ENCODE measurements around the gene EFEMP2.

The EFEMP2 gene

DNA sequence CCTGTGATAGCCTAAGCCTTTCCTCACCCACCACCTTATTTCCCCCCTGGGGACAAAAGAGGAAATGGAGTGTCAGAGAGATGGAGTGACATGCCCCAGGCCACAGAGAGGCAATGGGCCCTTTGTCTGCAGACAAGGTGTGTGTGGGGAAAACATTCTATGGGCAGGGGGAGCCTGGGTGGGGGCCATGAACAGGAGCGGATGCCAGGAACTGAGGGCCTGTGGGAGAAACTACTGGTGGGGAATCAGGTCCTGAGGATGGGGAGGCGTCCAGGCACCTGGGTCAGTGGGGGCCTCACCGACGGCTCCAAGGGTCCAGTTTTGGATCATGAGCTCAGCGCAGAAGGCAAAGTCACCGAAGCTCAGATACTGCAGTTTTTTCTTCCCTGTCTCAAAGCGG is 12.6 kb upstream of the EFEMP2 start:
- no peak for DNase-seq (ENCODE audit: low read depth in 2 of 2, low spot score in 1 of 2)

DNA sequence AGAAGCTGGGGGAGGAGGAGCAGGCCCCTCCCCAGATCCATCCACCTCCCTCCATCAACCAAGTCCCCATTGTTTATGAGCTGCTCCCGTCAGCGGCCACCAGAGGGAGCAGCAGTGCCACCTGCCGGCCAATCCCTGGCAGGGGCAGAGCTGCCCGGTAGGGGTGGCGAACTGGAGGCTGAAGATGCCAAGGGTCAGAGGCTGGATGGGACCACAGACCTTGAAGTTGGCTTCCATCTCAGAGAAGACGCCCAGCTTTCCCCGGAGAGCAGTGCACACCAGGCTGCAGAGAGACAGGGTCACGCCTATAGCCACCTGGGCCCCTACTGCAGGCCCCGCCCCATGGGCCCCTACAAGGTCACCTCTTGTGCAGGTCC is 12.1 kb upstream of the EFEMP2 start:
- DNase-seq (ENCODE audit: low read depth in 2 of 2, low spot score in 1 of 2) = peak; percentile 45 to 65

DNA sequence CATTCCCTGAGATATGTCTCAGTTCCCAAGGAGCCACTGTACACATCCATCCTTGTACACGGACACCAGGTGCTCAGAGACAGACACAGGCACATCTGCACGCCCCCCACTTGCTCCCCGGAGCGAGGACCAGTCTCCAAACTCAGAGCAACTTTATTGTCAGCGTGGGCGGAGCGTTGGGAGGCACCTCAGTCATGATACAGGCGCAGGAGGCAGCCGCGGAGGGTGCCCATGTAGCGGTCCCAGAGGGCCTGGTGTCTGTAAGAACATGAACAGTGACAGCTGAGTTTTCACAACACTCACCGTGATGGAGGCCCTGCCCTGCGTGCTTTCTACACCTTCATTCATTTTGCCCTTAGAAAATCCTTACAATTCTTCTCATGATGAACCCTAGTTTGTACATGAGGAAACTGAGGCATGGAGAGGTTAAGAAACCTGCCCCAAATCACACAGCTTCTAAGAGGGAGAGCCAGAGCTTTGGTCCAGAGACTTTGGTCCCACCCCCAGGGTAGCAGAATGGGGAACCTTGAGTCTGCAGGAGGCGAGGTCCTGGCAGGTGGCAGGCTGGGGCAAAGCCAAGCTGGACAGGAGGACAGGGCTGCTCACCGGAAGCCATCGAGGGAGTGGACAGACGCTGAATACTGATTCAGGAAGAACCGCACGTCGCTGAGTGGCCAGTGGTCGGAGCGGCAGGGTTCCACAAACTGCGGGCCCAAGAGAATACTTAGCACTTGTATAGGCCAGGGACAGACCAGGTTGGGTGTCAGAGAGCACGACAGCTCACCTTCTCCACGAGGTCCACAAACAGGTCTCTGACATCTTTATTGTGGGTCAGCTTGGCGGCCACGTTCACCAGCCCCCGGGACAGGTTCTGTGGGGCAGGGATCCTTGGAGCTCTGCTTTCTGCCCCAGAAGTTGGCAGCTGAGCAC is 11.5 kb upstream of the EFEMP2 start:
- DNase-seq (ENCODE audit: low read depth in 2 of 2, low spot score in 1 of 2) = no peak

DNA sequence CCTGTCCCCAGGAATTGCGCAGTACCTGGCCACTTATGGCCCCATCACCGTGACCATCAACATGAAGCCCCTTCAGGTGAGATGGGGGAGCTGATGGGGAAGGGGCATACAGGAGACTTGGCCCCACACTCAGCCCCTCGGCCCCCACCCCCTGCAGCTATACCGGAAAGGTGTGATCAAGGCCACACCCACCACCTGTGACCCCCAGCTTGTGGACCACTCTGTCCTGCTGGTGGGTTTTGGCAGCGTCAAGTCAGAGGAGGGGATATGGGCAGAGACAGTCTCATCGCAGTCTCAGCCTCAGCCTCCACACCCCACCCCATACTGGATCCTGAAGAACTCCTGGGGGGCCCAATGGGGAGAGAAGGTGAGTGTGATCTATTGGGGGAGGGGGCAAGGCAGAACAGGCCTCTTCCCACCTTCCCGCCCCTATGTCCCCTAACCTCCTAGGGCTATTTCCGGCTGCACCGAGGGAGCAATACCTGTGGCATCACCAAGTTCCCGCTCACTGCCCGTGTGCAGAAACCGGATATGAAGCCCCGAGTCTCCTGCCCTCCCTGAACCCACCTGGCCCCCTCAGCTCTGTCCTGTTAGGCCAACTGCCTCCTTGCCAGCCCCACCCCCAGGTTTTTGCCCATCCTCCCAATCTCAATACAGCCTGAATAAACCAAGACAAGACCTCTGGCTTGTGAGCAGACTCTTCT is 10.6 kb upstream of the EFEMP2 start:
- no peak for DNase-seq (ENCODE audit: low read depth in 2 of 2, low spot score in 1 of 2)

DNA sequence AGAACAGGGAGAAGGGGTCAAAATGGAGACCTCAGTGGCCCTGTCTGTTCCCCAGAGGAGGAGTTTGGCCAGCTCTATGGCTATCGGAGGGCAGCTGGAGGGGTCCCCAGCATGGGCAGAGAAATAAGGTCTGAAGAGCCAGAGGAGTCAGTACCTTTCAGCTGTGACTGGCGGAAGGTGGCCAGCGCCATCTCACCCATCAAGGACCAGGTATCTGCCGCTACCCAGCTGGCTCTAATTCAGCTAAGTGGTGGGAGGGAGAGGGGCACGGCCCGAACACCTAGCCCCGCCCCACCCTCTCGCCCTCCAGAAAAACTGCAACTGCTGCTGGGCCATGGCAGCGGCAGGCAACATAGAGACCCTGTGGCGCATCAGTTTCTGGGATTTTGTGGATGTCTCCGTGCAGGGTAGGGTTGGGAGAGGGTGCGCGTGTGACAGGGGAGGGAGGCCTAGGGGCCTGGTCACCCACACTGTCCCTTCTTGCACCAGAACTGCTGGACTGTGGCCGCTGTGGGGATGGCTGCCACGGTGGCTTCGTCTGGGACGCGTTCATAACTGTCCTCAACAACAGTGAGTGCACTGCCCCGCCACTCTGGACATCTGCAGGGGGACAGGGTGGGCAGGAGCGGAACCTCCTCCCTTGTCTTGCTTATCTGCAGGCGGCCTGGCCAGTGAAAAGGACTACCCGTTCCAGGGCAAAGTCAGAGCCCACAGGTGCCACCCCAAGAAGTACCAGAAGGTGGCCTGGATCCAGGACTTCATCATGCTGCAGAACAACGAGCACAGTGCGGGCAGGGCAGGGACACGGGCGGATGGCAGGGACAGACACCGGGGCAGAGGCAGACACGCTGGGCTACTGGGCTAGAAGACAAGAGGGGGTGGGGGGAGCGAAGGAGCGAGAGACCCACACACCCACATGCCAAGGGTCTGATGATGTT is 9.8 kb upstream of the EFEMP2 start:
- DNase-seq (ENCODE audit: low read depth in 2 of 2, low spot score in 1 of 2) = no peak

DNA sequence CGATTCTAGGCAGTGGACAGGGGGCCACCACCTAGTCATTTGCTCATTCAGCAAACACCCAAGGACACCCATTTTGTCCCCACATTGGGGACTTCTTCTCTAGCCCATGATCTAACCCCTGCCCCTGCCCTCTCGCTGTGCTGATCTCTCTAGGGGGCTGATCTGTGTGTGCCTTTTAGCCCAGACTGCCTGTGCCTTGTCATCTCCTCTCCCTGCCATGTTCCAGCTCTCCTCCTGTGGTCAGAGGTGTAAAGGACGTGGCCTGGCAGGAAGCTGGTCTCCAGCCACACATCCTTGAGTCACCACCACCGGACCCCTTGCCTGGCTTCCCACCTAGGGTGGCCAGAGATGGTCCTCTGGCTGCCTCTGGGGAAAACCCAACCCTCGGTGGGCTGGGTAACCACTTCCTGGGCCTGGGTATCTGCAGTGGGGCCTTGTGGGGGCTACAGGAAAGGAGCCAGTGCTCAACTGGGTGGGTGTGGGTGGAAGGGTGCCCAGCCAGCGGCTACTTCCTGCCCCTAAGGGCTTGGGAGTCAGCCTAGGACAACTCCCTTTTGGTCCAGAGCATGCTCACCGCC is 8.3 kb upstream of the EFEMP2 start:
- DNase-seq (ENCODE audit: low read depth in 2 of 2, low spot score in 1 of 2) = no peak

DNA sequence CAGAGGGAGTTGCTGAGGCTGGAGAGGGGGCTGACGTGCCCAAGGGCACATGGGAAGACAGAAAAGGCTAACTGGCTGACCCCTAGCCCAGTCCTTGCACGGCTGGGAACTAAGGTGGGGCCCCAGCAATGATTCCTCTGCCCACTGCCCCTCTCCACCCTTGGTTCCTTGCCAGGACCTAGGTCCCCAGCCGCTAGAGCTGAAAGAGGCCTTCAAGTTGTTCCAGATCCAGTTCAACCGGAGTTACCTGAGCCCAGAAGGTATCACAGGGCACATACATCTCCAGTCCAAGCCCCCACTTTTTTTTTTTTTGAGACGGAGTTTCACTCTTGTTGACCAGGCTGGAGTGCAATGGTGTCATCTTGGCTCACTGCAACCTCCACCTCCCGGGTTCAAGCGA is 7.4 kb upstream of the EFEMP2 start:
- DNase-seq (ENCODE audit: low read depth in 2 of 2, low spot score in 1 of 2) = no peak

DNA sequence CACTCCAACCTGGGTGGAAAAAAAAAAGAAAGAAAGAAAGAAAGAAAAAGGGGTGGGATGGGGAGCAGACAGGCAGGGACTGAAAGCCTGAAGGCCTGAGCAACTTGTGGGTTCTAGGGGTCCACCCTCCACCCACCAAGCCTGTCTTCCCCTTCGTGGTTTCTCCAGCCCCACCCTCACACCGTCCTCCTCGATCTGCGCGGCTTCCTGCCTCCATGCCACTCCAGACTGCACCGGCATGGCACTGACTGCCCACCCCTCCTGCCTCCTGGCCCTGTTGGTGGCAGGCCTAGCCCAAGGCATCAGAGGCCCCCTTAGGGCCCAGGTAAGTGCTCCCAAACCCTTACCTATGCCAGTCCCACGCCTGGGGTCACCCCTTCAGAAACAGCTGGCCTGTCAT is 7.0 kb upstream of the EFEMP2 start, which contains the start of gene CTSW:
Gene CTSW, plus strand, starts transcription at position 221 of the 400 bp plus-strand sequence. Its CDS starts 18 bp downstream, at position 239.
- DNase-seq (ENCODE audit: low read depth in 2 of 2, low spot score in 1 of 2) = no peak

DNA sequence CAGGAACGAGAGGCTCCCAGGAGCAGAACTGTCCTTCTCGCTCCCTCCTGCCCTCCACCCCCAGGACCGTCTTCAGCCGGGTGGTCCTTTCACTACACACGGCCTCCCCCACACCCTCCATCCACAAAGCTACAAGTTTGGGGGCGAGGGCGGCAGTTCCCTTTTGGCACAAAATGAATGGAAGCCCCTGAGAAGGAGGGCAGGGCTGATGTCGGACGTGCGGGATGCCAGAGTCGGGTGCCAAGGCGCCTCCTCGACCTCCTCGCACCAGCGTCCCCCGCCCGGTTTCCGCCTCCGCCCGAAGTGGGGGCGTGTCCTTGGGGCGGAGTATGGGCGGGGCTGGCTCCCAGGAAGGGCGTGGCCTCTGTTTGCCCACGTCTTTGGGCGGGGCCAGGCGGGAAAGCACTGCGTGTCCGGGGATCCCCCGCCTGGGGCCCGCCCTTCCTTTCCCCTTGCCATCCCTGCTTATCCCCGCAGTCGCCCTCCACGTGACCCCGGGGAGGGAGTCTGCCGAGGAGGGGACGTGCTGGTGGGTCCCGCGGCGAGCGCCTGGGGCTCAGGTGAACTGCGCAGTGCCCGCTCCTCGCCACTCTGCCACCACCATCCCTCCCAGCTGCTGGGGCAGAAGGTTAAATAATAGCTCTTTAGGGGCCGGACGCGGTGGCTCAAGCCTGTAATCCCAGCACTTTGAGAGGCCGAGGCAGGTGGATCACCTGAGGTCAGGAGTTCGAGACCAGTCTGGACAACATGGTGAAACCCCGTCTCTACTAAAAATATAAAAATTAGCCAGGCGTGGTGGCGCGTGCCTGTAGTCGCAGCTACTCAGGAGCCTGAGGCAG is 937 bp upstream of the EFEMP2 start:
- peak; percentile 95 to 96 for DNase-seq (ENCODE audit: low read depth in 2 of 2, low spot score in 1 of 2)

DNA sequence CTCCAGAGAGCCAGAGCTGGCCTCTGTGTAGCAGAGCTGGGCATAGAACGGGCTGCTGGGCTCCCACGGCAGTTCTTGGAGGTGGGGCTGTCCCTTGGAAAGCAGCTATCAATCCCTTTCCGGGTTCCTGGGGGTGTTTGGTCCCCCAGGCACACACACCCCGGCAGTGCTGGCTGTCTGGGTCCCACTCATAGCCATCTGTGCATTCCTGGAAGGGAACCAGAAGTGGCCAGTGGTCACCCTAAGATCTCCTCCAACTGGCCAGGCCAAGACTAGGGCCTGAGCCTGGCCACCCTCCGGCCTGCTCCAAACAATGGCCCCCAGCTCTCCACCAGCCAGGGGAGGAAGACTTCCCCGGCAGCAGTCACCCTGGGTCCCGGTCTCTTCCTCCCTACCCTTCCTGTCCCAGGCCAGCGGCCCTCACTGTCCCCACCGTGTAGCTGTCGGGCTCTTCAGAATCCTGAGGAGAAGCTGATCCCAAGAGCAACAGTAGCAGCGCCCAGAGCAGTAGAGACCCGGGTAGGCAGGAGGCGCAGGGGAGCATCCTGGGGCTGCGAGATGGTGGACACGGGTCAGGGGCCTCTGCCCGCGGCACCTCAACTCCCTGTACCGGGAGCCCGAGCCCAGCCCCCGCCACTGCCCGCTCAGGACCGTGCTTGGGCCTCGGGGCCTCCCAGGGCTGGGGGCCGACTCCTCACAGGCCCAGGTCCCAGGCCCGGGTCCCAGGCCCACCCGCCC is 620 bp downstream of the EFEMP2 start:
- no peak for DNase-seq (ENCODE audit: low read depth in 2 of 2, low spot score in 1 of 2)

DNA sequence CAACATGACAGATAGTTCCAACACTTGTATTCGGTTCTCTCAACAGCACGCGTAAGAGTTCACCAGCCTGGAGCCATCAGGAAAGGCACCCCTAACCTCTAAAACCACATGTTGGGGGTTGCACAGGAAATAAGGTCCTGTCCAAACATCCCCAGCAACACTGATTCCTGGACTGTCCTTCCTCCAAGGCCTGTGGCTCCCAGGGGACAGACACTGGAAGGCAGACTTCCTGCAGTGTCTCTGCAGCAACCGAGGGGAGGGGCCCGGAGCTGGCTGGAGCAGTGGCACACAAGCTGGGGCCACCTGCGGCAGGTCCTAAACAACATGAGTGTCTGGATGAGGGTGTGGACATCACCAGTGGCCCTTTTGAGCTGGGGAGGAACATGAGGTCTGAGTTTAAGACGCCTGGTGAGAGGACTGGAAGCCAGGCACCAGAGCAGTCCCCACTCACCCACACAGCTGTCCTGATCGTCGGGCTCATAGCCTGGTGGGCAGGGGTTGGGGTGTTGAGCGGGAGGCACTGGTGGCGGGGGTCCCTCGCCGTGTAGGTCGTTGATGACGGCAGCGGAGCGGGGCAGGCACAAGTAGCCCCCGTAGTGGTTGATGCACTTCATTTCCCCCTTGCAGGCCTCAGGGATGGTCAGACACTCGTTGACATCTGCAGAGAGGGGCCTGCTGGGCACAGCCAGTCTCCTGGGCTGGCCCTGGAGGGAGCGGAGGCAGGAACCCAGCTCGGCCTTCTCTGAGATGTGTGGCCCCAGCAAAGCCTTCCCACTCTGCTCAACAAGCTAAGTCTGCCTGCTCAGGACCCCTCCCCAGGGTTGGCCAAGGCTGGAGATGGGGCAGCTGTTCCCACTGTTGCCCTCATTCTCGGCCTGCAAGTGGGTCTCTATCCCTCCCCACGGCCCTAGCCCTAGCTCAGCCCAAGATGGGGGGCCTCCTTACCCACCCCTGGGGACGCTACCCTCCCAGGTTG is 1.6 kb downstream of the EFEMP2 start:
- no peak for DNase-seq (ENCODE audit: low read depth in 2 of 2, low spot score in 1 of 2)

DNA sequence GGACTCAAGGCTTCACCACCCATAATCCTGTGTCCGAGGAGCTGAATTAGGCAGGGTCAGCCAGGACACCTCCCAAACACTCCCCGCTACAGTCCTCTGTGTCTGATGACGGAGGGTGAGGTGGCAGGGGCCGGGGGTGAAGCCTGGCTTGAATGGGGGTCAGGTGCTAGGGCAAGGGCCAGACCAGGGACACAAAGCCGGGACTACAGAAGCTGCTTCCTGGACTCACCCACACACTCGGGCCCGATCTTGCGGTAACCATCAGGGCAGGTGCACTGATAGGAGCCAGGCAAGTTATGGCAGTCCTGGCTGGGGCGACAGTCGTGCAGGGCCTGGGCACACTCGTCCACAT is 2.3 kb downstream of the EFEMP2 start:
- DNase-seq (ENCODE audit: low read depth in 2 of 2, low spot score in 1 of 2) = no peak

DNA sequence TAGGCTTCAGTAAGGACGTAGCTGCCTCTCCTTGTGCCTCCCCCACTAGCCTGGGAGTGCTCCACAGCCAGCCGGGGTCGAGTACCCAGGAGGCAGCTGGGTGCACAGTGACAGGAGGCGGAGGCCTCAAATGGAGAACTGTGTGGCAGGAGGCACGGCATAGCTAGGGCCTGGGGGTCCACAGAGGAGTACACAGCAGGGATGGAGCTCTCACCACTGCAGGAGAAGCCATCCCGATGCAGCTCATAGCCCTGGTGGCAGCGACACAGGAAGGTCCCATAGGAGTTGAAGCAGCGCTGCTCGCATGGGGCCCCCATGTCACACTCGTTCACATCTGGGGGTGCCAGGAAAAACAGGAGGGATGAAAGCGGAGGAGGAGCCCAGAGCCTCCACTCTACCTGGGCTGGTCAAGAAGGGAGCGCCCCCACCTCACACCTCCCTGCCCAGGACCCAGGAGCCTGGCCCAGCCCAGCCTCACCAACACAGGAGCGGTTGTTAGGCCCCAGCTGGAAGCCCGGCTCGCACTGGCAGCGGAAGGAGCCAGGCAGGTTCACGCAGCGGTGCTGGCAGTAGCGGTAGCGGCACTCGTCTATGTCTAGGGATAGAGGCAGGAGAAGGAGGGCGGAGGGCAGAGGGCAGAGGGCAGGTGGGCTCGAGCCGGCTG is 2.8 kb downstream of the EFEMP2 start:
- no peak for DNase-seq (ENCODE audit: low read depth in 2 of 2, low spot score in 1 of 2)

DNA sequence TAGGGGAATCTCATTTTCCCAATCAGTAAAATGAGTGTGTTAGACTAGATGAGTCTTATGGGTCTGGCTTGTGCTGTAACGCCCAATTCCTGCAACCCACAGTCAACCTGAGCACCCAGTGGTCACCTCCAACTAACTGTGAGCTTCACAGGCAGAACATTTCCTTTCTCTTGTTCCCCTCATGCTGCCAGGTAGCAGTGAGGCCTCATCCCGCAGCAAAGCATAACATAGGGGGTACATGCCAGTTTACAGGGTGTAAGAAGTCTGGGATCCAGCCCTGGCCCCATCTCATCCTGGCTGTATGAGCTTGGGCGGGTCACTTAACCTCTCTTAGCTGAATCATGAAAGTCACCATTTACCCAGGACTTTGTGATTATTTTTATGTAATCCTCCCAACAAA is 3.7 kb downstream of the EFEMP2 start:
- DNase-seq (ENCODE audit: low read depth in 2 of 2, low spot score in 1 of 2) = no peak

DNA sequence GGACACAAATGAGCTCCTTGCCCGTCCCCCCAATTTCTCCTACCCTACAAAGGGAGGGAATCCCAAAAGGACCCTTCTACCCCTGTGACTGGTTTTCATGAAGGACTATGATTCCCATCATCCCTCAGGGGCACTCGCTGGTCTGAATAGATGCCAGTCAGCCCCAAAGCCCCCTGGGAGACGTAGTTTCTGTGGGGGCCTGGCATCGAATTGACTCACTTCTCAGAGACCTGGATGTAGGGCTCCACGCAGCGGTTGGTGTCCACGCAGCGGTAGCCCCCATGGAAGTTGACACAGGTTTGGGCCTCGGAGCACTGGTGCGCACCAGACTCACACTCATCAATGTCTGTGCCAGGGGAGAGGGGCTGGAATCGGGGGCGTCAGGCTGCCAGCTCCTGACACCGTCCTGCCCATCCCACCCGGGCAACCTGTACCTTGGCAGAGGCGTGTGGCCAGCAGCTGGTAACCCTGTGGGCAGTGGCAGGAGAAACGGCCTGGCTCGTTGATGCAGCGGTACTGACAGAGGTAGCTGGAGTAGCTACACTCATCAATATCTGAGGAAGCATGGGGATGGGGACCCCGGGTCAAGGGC is 4.4 kb downstream of the EFEMP2 start:
- DNase-seq (ENCODE audit: low read depth in 2 of 2, low spot score in 1 of 2) = no peak

DNA sequence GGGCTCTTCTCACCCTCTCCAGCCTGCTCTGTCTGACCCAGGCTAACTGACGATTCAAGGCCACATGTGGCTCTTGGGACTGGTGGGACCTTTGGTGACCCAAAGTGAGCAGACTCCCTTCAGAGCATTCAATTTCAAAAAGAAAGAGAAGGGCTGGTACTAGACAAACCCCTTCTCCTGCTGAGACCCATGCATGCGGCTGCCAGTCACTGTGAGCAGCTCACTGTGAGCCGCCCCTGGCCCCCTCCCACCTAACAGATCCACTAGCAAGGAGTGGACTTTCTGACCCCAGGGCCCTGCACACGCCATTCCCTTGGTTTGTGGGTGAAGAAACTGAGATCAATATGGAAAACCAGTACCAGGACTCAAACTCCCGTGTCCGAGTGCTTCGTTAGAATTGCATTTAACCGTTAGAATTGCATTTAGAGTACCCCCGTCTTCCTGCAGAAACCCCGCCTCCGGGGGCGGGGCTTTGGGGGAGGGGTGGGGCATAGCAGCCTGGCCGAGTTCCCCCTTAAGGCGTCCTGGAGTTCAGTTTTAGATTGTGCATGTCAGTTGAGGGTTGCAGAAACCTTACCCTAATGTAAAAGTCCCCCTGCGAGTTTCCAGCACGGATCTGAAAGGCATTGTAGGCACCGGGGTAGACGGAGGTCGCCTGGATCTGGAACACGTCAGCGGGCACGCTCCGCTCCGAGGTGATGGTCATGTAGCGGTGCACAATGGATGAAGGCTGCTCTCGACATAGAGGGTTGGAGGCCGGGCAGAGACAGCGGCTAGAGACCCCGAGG is 5.1 kb downstream of the EFEMP2 start:
- no peak for DNase-seq (ENCODE audit: low read depth in 2 of 2, low spot score in 1 of 2)
